Kasumi-1 (cell line): ENCODE results near the gene SNCB.

Experiments
- DNase-seq, 2 experiments: peaks; one replicate each; lab custom pipeline; 2025; lab: John Stamatoyannopoulos, UW

Gene SNCB

DNA sequence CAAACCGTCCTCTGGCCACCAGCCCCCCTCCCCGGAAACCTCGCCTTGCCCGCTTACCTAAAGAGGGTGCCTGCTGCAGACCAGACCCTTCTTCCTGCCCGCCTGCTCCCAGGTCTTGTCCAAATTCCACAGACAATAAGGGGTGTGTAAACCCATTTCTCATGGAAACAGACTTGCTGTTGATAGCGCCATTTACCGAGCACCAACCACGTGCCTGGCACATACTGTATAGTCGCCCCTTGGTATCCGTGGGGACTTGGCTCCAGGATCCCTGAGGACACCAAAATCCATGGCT, 56.1 kb downstream of the SNCB start:
- no peak for DNase-seq

DNA sequence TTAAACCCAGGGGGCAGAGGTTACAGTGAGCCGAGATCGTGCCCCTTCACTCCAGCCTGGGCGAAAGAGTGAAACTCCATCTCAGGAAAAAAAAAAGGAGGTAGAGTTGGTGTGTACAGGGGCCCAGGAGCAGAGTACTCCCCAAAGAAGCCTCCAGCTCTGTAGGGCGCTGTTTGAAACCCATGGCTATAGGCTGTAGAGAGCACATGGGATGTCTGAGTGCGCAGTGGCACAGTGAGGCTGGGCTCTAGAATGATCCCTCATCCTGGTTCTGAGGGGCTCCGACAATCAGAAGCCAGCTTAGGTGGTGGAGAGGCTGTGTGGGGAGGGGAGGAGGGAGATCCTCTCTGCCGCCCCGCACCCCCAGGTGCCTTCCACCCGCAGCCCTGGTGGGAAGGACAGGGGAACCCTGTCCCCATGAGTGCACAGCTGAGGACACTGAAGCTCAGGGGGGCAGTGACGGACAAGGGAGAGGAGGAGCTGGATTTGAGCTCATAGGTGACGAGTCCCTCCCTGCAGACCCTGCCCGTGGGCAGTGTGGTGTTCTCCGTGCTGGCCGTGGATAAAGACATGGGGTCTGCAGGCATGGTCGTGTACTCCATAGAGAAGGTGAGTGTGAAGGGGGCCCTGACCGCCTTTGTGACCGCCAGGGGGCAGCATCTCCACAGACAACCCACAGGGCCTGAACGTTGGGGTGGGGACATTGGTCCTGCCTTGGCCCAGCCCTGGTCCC, 56.6 kb downstream of the SNCB start:
- peak; percentile 32 to 50 for DNase-seq
